Measurements from ENCODE around the gene TIE1. TPM values are rescaled to one million over a fixed set of nuclear protein-coding genes. Genes with fewer than 3 reads are reported as not detected.

TIE1 gene
- total RNA-seq, 1 donor from 2014 or later: 48.5 TPM

- Histone ChIP-seq H3K27me3 (ENCODE audit: low read depth) (no peaks in the 10 kb centered on the region), H3K36me3 (no peaks in the 10 kb centered on the region), H3K4me1 (peaks cover 40% of the 10 kb centered on the region), H3K27ac (peak overlapping the region; percentile 60), H3K9me3 (no peaks in the 10 kb centered on the region), H3K4me3 (no peak overlapping the region)
- intact Hi-C loops (cut with DNase I): no loop called here
- DNase-seq (no peak), ATAC-seq (no peak)
- no peak for TF ChIP-seq CTCF (IDR thresholded peaks at IDR 0.05)
These were observed 4.6 kb upstream of the TIE1 start for GRCh38 chr1:43296207-43296606.

- H3K4me1 ChIP-seq: peaks cover 40% of the 10 kb centered on the region
- H3K36me3 ChIP-seq: no peaks in the 10 kb centered on the region
- no peak overlapping the region for H3K4me3 ChIP-seq
- intact Hi-C loops (cut with DNase I): no loop called here
- H3K27ac ChIP-seq: no peak overlapping the region
- H3K27me3 ChIP-seq (ENCODE audit: low read depth): no peaks in the 10 kb centered on the region
- no peak for TF ChIP-seq CTCF (IDR thresholded peaks at IDR 0.05)
- DNase-seq (no peak), ATAC-seq (no peak)
- no peaks in the 10 kb centered on the region for H3K9me3 ChIP-seq
These were observed 2.7 kb upstream of the TIE1 start for GRCh38 chr1:43298055-43298454.

- DNase-seq (no peak), ATAC-seq (no peak)
- intact Hi-C loops (cut with DNase I): no loop called here
- Histone ChIP-seq H3K27me3 (ENCODE audit: low read depth) (no peaks in the 10 kb centered on the region), H3K4me3 (no peak overlapping the region), H3K4me1 (peaks cover 40% of the 10 kb centered on the region), H3K9me3 (no peaks in the 10 kb centered on the region), H3K36me3 (no peaks in the 10 kb centered on the region), H3K27ac (peak overlapping the region; percentile 68)
- TF ChIP-seq CTCF (IDR thresholded peaks at IDR 0.05): no peak
These were observed 1.7 kb upstream of the TIE1 start for GRCh38 chr1:43299101-43299500.

DNA sequence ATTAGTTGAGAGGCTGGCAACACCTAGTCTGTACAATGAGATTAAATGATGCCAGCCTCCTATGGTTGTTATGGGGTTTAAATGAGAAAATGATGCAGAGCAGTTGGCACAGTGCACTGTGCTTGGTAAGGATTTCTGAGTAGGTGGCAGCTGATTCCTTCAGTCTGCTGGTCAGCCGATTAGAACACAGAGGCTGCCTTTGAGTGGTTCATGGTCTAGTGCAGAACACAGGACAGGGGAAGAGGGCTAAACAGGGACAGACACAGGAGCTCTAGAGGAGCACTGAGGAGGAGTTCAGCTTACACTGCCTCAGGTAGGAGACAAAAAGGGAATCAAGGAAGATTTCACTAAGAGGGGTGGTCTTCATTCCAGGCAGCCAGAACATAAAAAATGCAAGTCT lies 1.4 kb downstream of the TIE1 start:
- TF ChIP-seq CTCF (IDR thresholded peaks at IDR 0.05): no peak
- Histone ChIP-seq H3K27ac (peak overlapping the region; percentile 68), H3K4me3 (peak overlapping the region; percentile 53), H3K27me3 (ENCODE audit: low read depth) (no peaks in the 10 kb centered on the region), H3K36me3 (peaks cover 6% of the 10 kb centered on the region), H3K9me3 (no peaks in the 10 kb centered on the region), H3K4me1 (peaks cover 47% of the 10 kb centered on the region)
- DNase-seq (no peak), ATAC-seq (no peak)
- intact Hi-C loops (cut with DNase I): no loop called here

- peak overlapping the region; percentile 53 for H3K4me3 ChIP-seq
- H3K27ac ChIP-seq: peak overlapping the region; percentile 68
- no peaks in the 10 kb centered on the region for H3K27me3 ChIP-seq (ENCODE audit: low read depth)
- no peak for ATAC-seq
- peak; percentile 6 for DNase-seq
- no peak for TF ChIP-seq CTCF (IDR thresholded peaks at IDR 0.05)
- H3K4me1 ChIP-seq: peaks cover 51% of the 10 kb centered on the region
- intact Hi-C loops (cut with DNase I): no loop called here
- no peaks in the 10 kb centered on the region for H3K9me3 ChIP-seq
- H3K36me3 ChIP-seq: peaks cover 8% of the 10 kb centered on the region
These were observed 2.1 kb downstream of the TIE1 start for GRCh38 chr1:43302721-43303470.
